GM21717 (cell line): ENCODE data around the gene AQP9.
"Not testable (repeated sequence)": the region's sequence is repeated elsewhere in the genome, so short reads cannot be mapped to it uniquely, and the experiment has no call there.

ENCODE experiments used
- ATAC-seq: cut with Tn5 transposase; IDR thresholded peaks from one replicate; pipeline ENCODE4 v1.9.1; 2021; ENCODE audit warnings: mild to moderate bottlenecking, moderate library complexity; ENCODE audit not compliant: unreplicated experiment

Gene AQP9, protein sequence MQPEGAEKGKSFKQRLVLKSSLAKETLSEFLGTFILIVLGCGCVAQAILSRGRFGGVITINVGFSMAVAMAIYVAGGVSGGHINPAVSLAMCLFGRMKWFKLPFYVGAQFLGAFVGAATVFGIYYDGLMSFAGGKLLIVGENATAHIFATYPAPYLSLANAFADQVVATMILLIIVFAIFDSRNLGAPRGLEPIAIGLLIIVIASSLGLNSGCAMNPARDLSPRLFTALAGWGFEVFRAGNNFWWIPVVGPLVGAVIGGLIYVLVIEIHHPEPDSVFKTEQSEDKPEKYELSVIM

GRCh38 chr15:58138106-58138505, at the start of gene AQP9:
Gene AQP9, plus strand, starts transcription at chr15:58138381. Its CDS starts 185 bp downstream, at chr15:58138566.
- ATAC-seq, result no peak

DNA sequence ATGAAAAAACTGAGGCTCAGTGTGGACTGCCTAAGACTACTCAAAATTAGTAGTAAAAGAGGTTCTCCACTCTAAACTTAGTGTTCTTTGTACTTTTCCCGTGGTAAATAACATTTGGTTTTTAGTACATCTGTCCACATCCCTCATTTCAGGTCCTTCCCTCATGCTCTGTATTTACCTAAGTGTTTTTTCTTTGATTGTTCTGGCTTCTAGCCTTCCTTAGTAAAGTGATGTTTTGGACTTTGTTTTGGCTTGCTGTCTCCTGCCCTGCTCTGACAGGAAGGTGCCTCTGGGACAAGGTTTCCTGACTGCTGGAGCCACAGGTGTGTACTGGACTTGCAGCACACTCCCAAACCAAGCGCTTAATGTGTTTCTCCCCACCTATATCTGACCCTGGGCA, 42.8 kb upstream of the AQP9 start:
- ATAC-seq, result no peak

GRCh38 chr15:58096529-58097084, 41.6 kb upstream of the AQP9 start:
- ATAC-seq, result no peak

GRCh38 chr15:58103482-58103881, 34.7 kb upstream of the AQP9 start:
- ATAC-seq, result no peak

DNA sequence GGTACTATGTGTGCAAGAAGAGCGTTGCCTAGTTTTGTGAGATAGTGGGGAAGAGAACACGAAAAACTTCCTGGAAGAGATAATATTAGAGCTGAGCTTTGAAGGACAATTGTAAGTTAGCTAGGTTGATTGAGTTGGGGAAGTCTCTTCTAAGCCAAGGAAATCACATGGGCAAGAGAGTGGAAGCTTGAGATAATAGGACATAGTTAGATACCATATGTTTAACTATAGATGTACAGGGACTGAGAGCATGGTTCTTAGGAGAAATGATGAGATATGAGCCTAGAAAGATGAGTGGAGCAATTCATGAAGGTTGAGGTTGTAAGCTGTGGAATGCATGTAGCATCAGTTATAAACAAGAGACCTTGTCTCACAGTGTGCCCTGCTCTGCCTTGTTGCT, 30.1 kb upstream of the AQP9 start:
- no peak for ATAC-seq

DNA sequence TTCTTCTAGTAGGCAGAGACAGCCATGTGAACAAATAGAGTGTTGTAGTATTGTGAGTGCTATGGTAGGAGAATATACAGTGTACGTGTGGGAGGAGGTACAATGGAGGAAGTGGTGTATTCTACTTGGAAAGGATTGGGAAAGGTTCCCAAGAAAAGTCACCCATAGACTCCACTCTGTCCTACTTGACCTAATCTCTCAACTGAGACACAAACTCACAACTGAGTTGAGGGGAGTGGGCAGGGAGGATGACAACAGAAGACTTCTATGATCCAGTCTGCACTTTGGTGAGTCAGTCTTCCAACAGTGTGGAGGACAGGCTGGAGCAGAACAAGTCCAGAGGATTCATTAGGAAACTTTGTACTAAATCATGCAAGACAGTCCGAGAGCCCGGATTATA, 28.8 kb upstream of the AQP9 start:
- ATAC-seq, result no peak

DNA sequence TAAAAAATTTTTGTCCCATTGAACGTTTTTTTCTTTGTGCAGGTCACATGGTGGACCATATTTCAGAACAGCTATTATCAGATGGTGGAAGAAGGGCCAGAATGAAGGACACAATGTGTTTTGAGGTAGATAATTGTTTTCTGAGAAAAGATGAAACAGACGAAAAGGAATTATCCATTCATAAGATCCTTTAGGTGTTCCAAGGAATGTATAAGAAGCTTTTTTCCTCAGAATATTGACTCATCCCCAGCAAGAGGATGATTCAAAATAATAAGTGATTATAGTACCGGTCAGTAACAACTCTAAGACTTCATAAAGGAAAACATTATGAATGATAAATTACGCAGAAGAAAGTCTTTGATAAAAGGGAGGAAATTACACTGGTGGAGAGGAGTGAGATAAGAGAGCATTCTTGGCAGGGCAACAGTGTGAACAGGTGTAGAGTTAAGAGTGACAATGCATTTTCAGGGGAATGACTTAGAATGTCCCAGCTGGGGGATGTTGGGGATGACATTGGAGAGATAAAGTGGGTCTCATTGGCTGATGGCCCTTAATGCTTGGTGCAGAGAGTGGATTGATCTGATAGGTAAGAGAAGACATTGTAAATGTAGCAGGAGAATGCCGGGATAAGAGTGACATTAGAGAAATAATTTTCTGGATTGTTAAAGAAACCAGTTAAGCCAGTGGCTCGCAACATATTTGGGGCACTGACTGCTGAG, 27.0 kb upstream of the AQP9 start:
- no peak for ATAC-seq

GRCh38 chr15:58111718-58112104, 26.5 kb upstream of the AQP9 start:
- no peak for ATAC-seq

DNA sequence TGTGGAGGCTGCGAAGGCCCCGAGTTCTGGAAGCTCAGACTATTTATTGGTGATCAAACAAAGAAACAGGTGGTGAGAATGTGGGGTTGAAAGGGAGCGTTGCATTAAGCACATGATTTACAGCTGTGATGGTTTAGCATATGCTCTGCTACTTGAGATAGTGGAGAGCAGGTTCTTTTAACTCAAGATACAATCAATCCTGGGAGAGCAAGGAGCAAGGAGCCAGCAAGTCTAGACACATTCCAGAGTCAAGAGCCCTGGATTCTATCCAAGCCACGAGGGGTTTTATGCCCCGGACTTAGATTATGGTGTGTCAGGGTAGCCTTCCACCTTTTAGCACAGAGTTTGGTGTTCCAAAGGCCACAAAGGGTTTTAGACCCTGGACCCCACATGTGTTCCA, 24.8 kb upstream of the AQP9 start:
- not testable (repeated sequence) for ATAC-seq

DNA sequence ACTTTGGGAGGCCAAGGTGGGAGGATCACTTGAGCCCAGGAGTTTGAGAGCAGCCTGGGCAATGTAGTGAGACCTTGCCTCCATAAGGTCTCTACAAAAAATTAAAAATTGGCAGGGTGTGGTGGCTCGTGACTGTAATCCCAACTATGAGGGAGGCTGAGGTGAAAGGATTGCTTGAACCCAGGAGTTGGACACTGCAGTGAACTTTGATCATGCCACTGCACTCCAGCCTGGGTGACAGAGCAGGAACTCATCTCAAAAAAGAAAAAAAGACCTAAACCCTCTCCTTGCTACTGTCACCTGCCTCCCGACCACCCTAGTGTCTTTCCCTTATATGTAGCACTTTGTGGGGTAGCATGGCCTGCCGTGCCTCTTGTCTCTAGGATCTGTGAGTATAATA, 23.8 kb upstream of the AQP9 start:
- ATAC-seq, result no peak

DNA sequence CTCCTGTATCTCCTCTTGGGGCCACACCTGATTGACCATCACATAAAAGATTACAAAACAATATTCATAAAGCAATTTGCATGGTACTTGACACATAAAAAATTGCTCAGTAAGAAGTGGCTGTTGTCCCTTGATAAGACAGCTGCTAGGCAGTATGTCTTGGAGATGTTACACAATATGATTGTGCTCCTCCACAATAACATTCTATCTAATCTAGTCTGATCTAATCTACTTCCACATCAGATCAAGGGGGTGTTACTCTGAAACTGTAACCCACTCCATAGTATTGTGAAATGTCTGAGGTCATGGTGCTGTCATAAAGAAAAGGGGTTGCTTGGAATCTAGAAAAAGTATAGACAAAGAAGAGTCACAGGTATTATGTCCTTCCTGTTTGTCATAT, 23.4 kb upstream of the AQP9 start:
- ATAC-seq, result no peak

DNA sequence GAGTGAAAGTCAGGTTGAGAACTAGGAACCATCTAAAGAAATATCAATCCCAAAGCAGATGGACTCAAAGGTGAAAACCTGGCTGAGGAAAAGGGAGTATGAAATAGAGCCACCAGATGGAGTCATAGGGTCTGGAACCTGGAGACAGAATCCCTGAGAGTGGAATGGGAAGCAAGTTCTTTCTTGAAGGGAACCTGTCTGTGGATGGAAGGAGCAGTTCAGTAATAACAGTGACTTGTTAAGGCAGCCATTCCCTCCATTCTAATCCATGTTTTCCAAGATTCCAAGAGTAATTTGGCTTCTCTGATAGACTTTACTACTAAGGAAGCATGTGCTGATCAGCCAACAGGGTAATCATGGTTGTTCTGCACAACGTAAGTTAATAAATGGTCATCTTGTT, 22.5 kb upstream of the AQP9 start:
- ATAC-seq, result no peak

- no peak for ATAC-seq
Observed at GRCh38 chr15:58117619-58118018, 20.6 kb upstream of the AQP9 start.

DNA sequence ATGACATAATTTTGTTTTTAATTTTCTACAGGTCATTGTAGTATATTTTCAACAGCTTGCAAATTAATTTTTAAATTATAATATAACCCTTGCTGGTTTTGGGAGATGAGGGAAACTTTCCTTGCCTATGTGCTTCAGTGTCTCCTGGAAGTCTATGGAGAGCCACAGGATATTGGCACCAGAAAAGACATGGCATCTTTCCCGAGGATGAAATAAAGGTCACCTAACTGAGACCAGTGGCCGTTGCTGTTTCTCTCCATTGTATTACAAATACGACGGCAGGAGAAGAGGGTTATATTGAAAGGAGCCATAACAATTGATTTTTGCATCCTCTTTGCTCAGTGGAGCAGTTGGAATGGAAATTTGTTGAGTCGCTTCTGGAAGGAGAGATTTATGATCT, 19.9 kb upstream of the AQP9 start:
- no peak for ATAC-seq

DNA sequence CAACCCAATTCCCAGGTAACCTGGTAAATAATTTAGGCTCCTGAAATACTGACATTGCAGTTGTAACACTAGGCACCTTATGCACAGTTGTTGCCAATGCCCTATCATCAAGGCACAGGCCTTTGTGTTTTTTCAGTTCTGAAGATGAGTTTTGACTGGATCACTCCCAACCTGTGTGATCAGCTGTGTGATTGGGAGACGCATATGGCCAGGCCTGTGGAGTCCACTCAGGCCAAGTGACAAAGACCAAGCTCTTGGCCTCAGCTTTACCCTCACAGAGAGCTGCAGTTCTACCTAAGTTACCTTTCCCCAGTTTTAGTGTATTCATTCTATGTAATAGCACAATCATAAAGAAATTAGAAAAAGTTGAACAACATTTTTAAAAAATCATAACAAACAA, 19.2 kb upstream of the AQP9 start:
- no peak for ATAC-seq

- no peak for ATAC-seq
Observed at GRCh38 chr15:58124585-58124984, 13.6 kb upstream of the AQP9 start.

GRCh38 chr15:58125333-58125732, 12.8 kb upstream of the AQP9 start:
- ATAC-seq, result no peak

- ATAC-seq, result no peak
Observed at GRCh38 chr15:58134886-58135285, 3.3 kb upstream of the AQP9 start.

GRCh38 chr15:58135511-58136174, 2.5 kb upstream of the AQP9 start:
- no peak for ATAC-seq

DNA sequence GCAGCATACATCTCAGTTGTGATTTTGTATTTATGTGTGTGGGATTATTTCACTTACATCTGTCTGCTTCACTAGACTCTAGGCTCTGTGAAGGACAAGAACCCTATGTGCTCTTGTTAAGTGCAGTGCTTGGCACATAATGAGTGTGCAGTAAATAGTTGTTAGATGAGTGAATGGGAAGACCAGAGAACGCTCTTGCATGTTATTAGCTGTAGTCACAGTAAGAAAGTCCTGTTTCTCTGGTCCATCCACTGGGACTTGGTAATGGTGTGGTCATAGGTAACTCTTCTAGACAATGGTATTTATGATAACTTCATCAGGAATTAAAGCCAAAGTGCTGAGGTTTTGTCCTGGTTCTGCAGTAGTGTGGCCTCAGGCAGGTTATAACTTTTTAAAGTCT, 1.4 kb upstream of the AQP9 start:
- ATAC-seq, result no peak

GRCh38 chr15:58137686-58138085, 495 bp upstream of the AQP9 start:
- ATAC-seq, result no peak
